ENCODE data around the gene VPS13C. TPM values are rescaled to one million over a fixed set of nuclear protein-coding genes. Genes with fewer than 3 reads are reported as not detected.

VPS13C gene
- total RNA-seq, 1 experiment from 2014 or later, result 18.6 TPM

DNA sequence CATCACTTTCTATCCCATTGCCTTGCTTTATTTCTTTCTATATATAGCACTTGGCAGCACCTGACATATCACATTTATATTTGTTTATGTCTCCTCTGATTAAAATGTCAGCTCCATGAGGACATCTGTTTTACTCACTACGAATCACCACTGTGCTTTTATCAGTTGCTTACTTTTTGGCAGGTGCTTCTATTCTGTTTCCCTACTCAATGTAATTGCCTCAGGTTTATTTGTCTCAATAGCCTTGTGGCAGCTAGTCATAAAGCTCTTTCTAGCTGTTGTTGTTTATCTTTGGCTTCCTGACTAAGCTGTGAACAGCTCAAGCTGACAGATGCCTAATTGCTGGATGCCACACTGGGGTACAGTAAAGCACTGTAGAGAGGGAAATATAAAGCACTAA, 85.5 kb downstream of the VPS13C start:
- ChIA-PET POLR2A (no interaction called here), RAD21 (ENCODE audit: low non-redundant PET in 1 of 2, low total read pairs in 2 of 2, uncharacterized antibody in 2 of 2, unreplicated experiment in 2 of 2) (no interaction called here), CTCF (interaction anchor here (0.5 kb wide), 1 partner anchor 179 kb away, joined by 3 read pairs; no protein-coding TSS in a partner anchor)
- no peak overlapping the region for H3K4me2 ChIP-seq (ENCODE audit: low read length)
- no peak for ATAC-seq
- BruUV-seq (replicated peaks), result no TSS peak
- H3K9me3 ChIP-seq (ENCODE audit: control insufficient read depth in 1 of 2, insufficient read depth in 1 of 2, low read depth in 1 of 2, low read length in 2 of 2), result no peaks in the 10 kb centered on the region
- intact Hi-C loops (cut with micrococcal nuclease), result no loop called here
- H3K4me3 ChIP-seq (replicated peaks in 1 of 2; ENCODE audit: low read depth in 1 of 2, low read length in 2 of 2), result no peak overlapping the region
- H3K9ac ChIP-seq (ENCODE audit: low read length), result no peak overlapping the region
- no peak overlapping the region for H2AFZ ChIP-seq (ENCODE audit: low read depth, low read length, poor library complexity, severe bottlenecking)
- H3K27ac ChIP-seq (ENCODE audit: low read depth, low read length), result no peak overlapping the region
- no peaks in the 10 kb centered on the region for H3K9me2 ChIP-seq (ENCODE audit: insufficient read depth)
- H3K27me3 ChIP-seq (ENCODE audit: insufficient read depth, low read length), result no peaks in the 10 kb centered on the region
- H3K4me1 ChIP-seq (ENCODE audit: control insufficient read depth in 1 of 2, insufficient read depth in 2 of 2, low read length in 2 of 2), result no peaks in the 10 kb centered on the region
- DNase-seq (ENCODE audit: low read depth, low spot score), result peak; percentile 8
- peaks cover 0 to 3% of the 10 kb centered on the region in 2 experiments; a peak in 2 of 4 replicates for H3K36me3 ChIP-seq (ENCODE audit: control insufficient read depth in 1 of 2, insufficient read depth in 2 of 2, low read length in 2 of 2)
- H4K20me1 ChIP-seq (ENCODE audit: insufficient read depth), result no peaks in the 10 kb centered on the region; the same call in 1 of the 2 replicates
- TF ChIP-seq, protein P1, sequence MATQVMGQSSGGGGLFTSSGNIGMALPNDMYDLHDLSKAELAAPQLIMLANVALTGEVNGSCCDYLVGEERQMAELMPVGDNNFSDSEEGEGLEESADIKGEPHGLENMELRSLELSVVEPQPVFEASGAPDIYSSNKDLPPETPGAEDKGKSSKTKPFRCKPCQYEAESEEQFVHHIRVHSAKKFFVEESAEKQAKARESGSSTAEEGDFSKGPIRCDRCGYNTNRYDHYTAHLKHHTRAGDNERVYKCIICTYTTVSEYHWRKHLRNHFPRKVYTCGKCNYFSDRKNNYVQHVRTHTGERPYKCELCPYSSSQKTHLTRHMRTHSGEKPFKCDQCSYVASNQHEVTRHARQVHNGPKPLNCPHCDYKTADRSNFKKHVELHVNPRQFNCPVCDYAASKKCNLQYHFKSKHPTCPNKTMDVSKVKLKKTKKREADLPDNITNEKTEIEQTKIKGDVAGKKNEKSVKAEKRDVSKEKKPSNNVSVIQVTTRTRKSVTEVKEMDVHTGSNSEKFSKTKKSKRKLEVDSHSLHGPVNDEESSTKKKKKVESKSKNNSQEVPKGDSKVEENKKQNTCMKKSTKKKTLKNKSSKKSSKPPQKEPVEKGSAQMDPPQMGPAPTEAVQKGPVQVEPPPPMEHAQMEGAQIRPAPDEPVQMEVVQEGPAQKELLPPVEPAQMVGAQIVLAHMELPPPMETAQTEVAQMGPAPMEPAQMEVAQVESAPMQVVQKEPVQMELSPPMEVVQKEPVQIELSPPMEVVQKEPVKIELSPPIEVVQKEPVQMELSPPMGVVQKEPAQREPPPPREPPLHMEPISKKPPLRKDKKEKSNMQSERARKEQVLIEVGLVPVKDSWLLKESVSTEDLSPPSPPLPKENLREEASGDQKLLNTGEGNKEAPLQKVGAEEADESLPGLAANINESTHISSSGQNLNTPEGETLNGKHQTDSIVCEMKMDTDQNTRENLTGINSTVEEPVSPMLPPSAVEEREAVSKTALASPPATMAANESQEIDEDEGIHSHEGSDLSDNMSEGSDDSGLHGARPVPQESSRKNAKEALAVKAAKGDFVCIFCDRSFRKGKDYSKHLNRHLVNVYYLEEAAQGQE (IDR thresholded peaks at IDR 0.05; ENCODE audit: low read depth), result no peak
- no peak for TF ChIP-seq SP1 (IDR thresholded peaks at IDR 0.05; ENCODE audit: low read depth)
- no peak for TF ChIP-seq ELF1 (IDR thresholded peaks at IDR 0.05; ENCODE audit: borderline replicate concordance, low read depth)
- no peak for TF ChIP-seq TCF7L2 (IDR thresholded peaks at IDR 0.05; ENCODE audit: borderline replicate concordance, extremely low read depth, insufficient read depth, insufficient read length)
- no peak for TF ChIP-seq POLR2A (IDR thresholded peaks at IDR 0.05; ENCODE audit: borderline replicate concordance, extremely low read depth, insufficient read depth, insufficient read length)
- no peak for TF ChIP-seq CEBPB (IDR thresholded peaks at IDR 0.05; ENCODE audit: low read depth)
- TF ChIP-seq ZNF274 (IDR thresholded peaks at IDR 0.05; ENCODE audit: low read depth, low read length), result no peak
- no peak for TF ChIP-seq ZFX (IDR thresholded peaks at IDR 0.05)
- no peak for TF ChIP-seq EZH2 (IDR thresholded peaks at IDR 0.05)
- TF ChIP-seq, protein P2, sequence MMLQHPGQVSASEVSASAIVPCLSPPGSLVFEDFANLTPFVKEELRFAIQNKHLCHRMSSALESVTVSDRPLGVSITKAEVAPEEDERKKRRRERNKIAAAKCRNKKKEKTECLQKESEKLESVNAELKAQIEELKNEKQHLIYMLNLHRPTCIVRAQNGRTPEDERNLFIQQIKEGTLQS (IDR thresholded peaks at IDR 0.05), result no peak
- no peak; the same call in 1 of the 2 replicates for TF ChIP-seq FOSL1 (IDR thresholded peaks at IDR 0.05; ENCODE audit: low read depth)
- no peak for TF ChIP-seq CBX3 (IDR thresholded peaks at IDR 0.05; ENCODE audit: low read depth)
- TF ChIP-seq POLR2AphosphoS5 (IDR thresholded peaks at IDR 0.05; ENCODE audit: low read depth, low read length), result no peak
- TF ChIP-seq, protein P3, sequence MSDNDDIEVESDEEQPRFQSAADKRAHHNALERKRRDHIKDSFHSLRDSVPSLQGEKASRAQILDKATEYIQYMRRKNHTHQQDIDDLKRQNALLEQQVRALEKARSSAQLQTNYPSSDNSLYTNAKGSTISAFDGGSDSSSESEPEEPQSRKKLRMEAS (IDR thresholded peaks at IDR 0.05), result no peak
- H3K79me2 ChIP-seq (ENCODE audit: insufficient read depth, low read length), result no peaks in the 10 kb centered on the region
